Measurements from ENCODE around the gene OR51V1. TPM values are rescaled to one million over a fixed set of nuclear protein-coding genes. Genes with fewer than 3 reads are reported as not detected.
"Not testable (repeated sequence)": the region's sequence is repeated elsewhere in the genome, so short reads cannot be mapped to it uniquely, and the experiment has no call there.

The OR51V1 gene
- polyA plus RNA-seq, 12 donors = not detected

DNA sequence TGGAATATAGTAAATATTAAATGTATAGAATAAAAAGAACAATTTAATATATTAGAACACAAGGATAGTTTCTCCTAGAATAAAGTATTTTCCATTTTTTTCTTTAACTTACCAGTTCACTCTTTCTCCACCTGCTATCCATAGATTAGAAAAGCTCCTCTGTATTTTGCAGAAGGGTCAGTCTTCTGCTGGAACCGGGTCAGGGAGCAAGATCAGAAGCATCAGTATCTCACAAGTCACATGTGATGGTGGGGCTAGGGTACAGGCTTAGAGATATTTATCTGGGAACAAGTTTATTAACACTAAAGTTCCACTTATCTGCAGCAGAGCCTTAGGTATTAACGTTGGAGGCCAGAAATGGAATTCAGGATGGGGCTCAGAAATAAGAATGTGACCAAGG is 28.6 kb downstream of the OR51V1 start:
- DNase-seq = no peak

DNA sequence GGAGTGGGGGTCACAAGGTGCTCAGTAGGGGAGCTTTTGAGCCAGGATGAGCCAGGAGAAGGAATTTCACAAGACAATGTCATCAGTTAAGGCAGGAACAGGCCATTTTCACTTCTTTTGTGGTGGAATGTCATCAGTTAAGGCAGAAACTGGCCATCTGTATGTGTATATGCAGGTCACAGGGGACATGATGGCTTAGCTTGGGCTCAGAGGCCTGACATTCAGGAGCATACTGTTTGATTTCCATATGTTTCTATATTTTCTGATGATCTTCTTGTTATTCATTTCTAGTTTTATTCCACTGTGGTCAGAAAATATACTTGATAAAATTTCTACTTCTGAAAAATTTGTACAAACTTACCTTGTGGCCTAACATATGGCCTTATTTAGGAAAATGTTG is 34.6 kb downstream of the OR51V1 start:
- not testable (repeated sequence) for DNase-seq

DNA sequence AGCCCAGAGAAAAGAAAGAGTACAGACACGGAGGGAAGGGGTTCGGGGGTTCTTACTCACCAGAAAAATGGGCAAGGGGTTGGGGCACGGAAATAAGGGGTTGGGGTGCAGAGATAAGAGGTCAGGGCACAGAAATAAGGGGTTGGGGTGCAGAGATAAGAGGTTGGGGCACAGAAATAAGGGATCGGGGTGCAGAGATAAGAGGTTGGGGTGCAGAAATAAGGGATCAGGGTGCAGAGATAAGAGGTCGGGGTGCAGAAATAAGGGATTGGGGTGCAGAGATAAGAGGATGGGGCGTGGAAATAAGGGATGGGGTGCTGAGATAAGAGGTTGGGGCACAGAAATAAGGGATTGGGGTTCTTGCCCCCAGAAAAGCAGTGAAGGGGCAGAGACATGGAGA is 35.7 kb downstream of the OR51V1 start:
- DNase-seq = not testable (repeated sequence)

DNA sequence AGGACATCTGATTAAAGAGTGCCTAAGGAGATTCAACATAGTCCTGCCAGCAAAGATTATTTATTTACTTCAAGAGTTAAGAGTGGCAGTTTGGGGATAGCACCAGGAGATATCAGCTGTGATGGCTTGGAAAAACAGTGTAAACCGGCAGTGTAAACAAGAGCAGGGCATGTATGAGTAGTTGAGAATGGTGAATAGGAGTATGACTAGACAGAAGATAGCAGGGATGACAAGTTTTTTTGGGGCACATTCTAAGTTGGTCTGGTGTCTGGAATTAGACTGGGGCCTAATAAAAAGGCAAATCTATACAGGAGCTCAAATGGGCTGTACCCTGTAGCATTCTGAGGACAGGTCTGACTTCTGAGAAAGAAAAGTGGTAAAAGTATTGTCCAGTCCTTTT is 39.4 kb downstream of the OR51V1 start:
- DNase-seq = not testable (repeated sequence)

DNA sequence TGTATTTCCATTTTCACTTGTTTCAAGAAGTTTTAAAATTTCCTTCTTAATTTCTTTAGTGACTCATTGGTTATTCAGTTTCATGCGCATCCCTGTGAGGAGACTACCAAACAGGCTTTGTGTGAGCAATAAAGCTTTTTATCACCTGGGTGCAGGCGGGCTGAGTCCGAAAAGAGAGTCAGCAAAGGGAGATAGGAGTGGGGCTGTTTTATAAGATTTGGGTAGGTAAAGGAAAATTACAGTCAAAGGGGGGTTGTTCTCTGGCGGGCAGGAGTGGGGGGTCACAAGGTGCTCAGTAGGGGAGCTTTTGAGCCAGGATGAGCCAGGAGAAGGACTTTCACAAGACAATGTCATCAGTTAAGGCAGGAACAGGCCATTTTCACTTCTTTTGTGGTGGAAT is 40.3 kb downstream of the OR51V1 start:
- DNase-seq = not testable (repeated sequence)

DNA sequence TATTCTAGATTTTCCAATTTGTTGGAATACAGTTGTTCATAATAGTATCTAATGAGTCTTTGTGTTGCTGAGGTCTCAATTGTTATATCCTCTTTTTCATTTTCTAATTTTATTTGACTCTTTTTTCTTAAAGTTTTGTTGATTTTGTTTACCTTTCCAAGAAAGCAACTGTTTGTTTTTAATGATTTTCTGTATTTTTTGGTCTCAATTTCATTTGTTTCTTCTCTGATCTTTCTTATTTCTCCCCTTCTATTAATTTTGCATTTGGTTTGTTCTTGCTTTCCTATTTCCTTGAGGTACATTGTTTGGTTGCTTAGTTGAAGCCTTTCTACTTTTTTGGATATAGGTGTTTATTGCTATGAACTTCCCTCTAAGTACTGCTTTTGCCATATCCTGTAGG is 40.7 kb downstream of the OR51V1 start:
- DNase-seq = no peak

DNA sequence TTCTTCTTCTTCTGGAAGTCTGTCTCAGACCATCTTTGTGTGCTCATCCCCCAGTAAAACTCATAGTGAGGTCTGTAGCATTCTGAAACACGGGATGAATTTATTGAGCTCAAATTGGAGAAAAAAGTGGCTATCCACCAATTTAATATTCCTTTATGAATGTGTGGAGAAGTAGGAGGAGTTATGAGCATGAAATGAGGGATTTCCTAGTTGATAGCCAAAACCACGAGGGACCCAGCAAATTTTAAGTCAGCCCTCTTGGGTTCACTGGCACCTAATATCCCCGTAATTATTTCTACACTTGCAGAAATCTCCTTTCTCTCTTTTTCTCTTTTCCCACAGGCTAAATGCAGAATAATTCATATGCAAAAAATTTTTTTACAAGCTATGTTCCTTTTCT is 45.8 kb downstream of the OR51V1 start, which contains the start of gene OR52A1:
TSS of gene OR52A1 (minus strand) at position 101 of the 400 bp plus-strand sequence. CDS start 2,388 bp downstream, outside the sequence.
- DNase-seq = no peak

DNA sequence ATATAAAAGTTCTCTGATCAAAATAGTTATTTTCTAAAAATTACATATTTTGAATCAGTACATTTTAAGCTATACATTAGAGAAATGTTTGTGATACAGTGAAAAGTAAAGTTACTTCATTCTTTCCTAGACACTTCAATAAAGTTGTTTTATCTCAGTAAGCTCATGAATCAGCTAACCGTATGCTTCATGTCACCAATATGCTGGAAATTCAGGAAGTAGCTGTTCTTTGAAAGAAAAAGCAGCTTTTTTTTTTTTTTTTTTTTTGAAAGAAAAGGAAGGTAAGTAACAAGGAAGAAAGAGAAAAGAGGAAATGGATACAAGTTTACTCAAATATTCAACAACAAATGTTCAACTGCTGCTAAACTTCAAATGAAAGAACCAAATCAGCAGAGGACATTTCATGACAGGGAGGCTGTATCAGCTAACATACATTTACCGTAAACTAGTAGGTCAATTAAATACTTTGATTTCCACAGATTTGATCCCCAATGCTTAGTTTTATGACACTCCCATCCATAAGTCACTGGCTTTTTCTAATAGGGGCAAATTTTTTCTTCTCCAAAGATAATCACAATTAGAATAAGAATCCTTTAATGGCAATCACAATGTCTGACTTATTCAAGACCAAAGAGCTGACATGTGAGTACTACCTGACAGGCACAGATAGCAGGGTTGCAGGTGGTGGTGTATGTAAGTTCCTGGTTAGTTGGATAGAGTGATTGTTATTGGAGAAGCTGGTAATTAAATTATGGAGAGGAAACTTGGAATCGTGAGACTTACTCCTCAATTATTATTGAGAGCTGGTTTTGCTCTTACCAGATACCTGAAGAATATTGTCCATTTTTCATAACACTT is 46.7 kb downstream of the OR51V1 start:
- no peak for DNase-seq

DNA sequence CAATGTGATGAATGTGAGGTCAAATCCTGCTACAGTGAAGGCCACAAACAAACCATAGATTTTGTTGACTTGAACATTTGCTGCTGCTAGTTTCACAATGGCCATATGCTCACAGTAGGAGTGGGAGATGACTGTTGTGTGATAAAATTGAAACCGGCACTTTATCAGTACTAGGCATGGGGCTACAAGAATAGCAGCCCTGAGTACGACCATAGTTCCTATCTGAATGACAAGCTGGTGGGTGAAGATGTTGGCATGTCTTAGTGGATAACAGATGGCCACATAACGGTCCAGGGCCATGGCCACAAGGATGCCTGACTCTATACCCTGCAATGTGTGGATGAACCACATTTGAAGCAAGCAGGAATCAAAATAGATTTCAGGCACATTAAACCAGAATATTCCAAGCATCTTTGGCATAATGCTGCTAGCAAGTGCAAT is 48.7 kb downstream of the OR51V1 start:
- DNase-seq = no peak

Other genes with a start within 250 kb of the OR51V1 start
- gene OR51A2, start 245.0 kb downstream of the OR51V1 start, polyA plus RNA-seq (ENCODE audit: insufficient read length in 12 of 12) = not detected
- under 1 TPM in 2 of 12 donors, not detected in 10; 0.03 TPM for gene OR51L1, start 205.8 kb downstream of the OR51V1 start, polyA plus RNA-seq (ENCODE audit: insufficient read length in 12 of 12)
- gene OR52J3, start 154.2 kb downstream of the OR51V1 start, polyA plus RNA-seq (ENCODE audit: insufficient read length in 12 of 12) = not detected
- gene OR52E2, start 141.1 kb downstream of the OR51V1 start, polyA plus RNA-seq (ENCODE audit: insufficient read length in 12 of 12) = not detected
- gene OR52E1, start 131.1 kb downstream of the OR51V1 start, polyA plus RNA-seq (ENCODE audit: insufficient read length in 12 of 12) = not detected
- not detected for gene OR52A5, start 62.3 kb downstream of the OR51V1 start, polyA plus RNA-seq (ENCODE audit: insufficient read length in 12 of 12)
- under 1 TPM in 6 of 12 donors, not detected in 6; 0.01 to 0.03 (median 0.02) TPM for gene OR52A1, start 45.9 kb downstream of the OR51V1 start, polyA plus RNA-seq (ENCODE audit: insufficient read length in 12 of 12)
- gene HBB, start 26.4 kb upstream of the OR51V1 start, polyA plus RNA-seq (ENCODE audit: insufficient read length in 12 of 12) = 1,000 to 10,000 TPM in 2 of 12 donors, 100 to 1,000 TPM in 9, not detected in 1; 100 to 1,375 (median 373) TPM
- under 1 TPM in 7 of 12 donors, not detected in 5; 0.25 to 0.80 (median 0.38) TPM for gene HBD, start 33.8 kb upstream of the OR51V1 start, polyA plus RNA-seq (ENCODE audit: insufficient read length in 12 of 12)
- gene HBG1, start 49.2 kb upstream of the OR51V1 start, polyA plus RNA-seq (ENCODE audit: insufficient read length in 12 of 12) = 1,000 to 10,000 TPM in 2 of 12 donors, 100 to 1,000 TPM in 3, 10 to 100 TPM in 2, 1 to 10 TPM in 4, not detected in 1; 4.2 to 8,722 (median 70.4) TPM
- gene HBG2, start 54.1 kb upstream of the OR51V1 start, polyA plus RNA-seq (ENCODE audit: insufficient read length in 12 of 12) = over 10,000 TPM in 2 of 12 donors, 1,000 to 10,000 TPM in 9, 100 to 1,000 TPM in 1; 964 to 18,217 (median 4,493) TPM
- 10 to 100 TPM in 7 of 12 donors, 1 to 10 TPM in 4, not detected in 1; 1.4 to 85.4 (median 19.9) TPM for gene HBE1, start 69.3 kb upstream of the OR51V1 start, polyA plus RNA-seq (ENCODE audit: insufficient read length in 12 of 12)
- under 1 TPM in 1 of 12 donors, not detected in 11; 0.33 TPM for gene OR51B4, start 101.3 kb upstream of the OR51V1 start, polyA plus RNA-seq (ENCODE audit: insufficient read length in 12 of 12)
- gene OR51B2, start 123.6 kb upstream of the OR51V1 start, polyA plus RNA-seq (ENCODE audit: insufficient read length in 12 of 12) = not detected
- under 1 TPM in 6 of 12 donors, not detected in 6; 0.14 to 0.37 (median 0.19) TPM for gene OR51B5, start 142.8 kb upstream of the OR51V1 start, polyA plus RNA-seq (ENCODE audit: insufficient read length in 12 of 12)
- gene OR51B6, start 150.8 kb upstream of the OR51V1 start, polyA plus RNA-seq (ENCODE audit: insufficient read length in 12 of 12) = not detected
- gene OR51M1, start 183.1 kb upstream of the OR51V1 start, polyA plus RNA-seq (ENCODE audit: insufficient read length in 12 of 12) = not detected
- gene OR51Q1, start 221.4 kb upstream of the OR51V1 start, polyA plus RNA-seq (ENCODE audit: insufficient read length in 12 of 12) = not detected
- not detected for gene OR51I1, start 240.8 kb upstream of the OR51V1 start, polyA plus RNA-seq (ENCODE audit: insufficient read length in 12 of 12)
- not detected for gene OR51I2, start 248.6 kb upstream of the OR51V1 start, polyA plus RNA-seq (ENCODE audit: insufficient read length in 12 of 12)